K562 (cell line): ENCODE measurements around the gene CRACDL. TPM values are rescaled to one million over a fixed set of nuclear protein-coding genes. Genes with fewer than 3 reads are reported as not detected.

Source experiments
- ATAC-seq: fragments of 200-7000 bp; cut with Tn5 transposase; 3 replicates; pipeline ENCODE4 v1.9.1; 2020; ENCODE audit warnings: moderate library complexity
- BruUV-seq: library from RNA; stranded (reverse); fragments of 400-500 nt; replicated peaks from 2 replicates; lab custom pipeline; 2021; lab: Mats Ljungman, UMichigan
- CTCF ChIA-PET: fragments of 300-600 bp; formaldehyde crosslinking; extraction: SDS; loops from one replicate; lab custom pipeline; 2021; ENCODE audit warnings: low intra/inter-chr PET ratio; lab: Yijun Ruan, JAX
- POLR2A ChIA-PET: fragments of 300-600, 350-650 bp; sonication (Branson Sonifier 250); formaldehyde crosslinking; extraction: SDS; loops from one replicate; lab custom pipeline; 2021; ENCODE audit warnings: antibody characterized with exemption, inconsistent platforms; lab: Yijun Ruan, JAX
- DNase-seq, 4 experiments: peaks; one replicate each; pipeline versions ENCODE4 v3.0.0 to v3.0.0-alpha.2; 2011 to 2018; ENCODE audit warnings: low spot score in 3 of 4, mixed read lengths in 3 of 4; ENCODE audit errors: extremely low read depth in 1 of 4
- FAIRE-seq: peaks from 2 replicates; lab custom pipeline; 2011; peaks lifted over from hg19 to GRCh38; lab: Jason Lieb, UNC
- H2AFZ ChIP-seq: 2 replicates; pipeline ENCODE4 v1.6.0; 2011; ENCODE audit warnings: low read depth, low read length, control low read depth, inconsistent platforms
- H3K27ac ChIP-seq: fragments of 200-600 bp; 3 replicates; pipeline ENCODE4 v1.8.0; 2011; ENCODE audit warnings: low read depth, mild to moderate bottlenecking, control low read depth, inconsistent platforms, low read length, moderate library complexity, mixed read lengths; ENCODE audit errors: extremely low read depth
- H3K27me3 ChIP-seq, 2 experiments: fragments of 300-600 bp in 1 of 2; 2 replicates in 1 of 2; 3 replicates in 1 of 2; pipeline versions ENCODE4 v1.6.0 to v1.8.0; 2011; ENCODE audit warnings: inconsistent platforms in 2 of 2, low read length in 2 of 2, mild to moderate bottlenecking in 1 of 2, mixed read lengths in 1 of 2, moderate library complexity in 1 of 2; ENCODE audit not compliant: control insufficient read depth in 2 of 2, insufficient read depth in 2 of 2
- H3K36me3 ChIP-seq: fragments of 300-600 bp; 3 replicates; pipeline ENCODE4 v1.8.0; 2011; ENCODE audit warnings: mild to moderate bottlenecking, low read length, inconsistent platforms; ENCODE audit not compliant: control insufficient read depth, insufficient read depth
- H3K4me1 ChIP-seq, 2 experiments: fragments of 200-600 bp in 1 of 2; replicated peaks in 1 of 2; 2 replicates in 1 of 2; 3 replicates in 1 of 2; pipeline versions ENCODE4 v1.5.1 to v1.8.0; 2011; ENCODE audit warnings: inconsistent platforms in 2 of 2, low read length in 2 of 2, mild to moderate bottlenecking in 1 of 2, mixed read lengths in 1 of 2, moderate library complexity in 1 of 2; ENCODE audit not compliant: control insufficient read depth in 2 of 2, insufficient read depth in 2 of 2
- H3K4me2 ChIP-seq: 2 replicates; pipeline ENCODE4 v1.6.1; 2011; ENCODE audit warnings: low read length, control low read depth, inconsistent platforms, mixed read lengths; ENCODE audit not compliant: insufficient read depth
- H3K4me3 ChIP-seq: fragments of 200-600 bp; sonication (generic), shearing (Covaris generic); 2 replicates; pipeline ENCODE4 v1.5.1; 2016; ENCODE audit warnings: control low read depth, inconsistent platforms
- H3K79me2 ChIP-seq: fragments of 200-600 bp; 3 replicates; pipeline ENCODE4 v1.8.0; 2011; ENCODE audit warnings: low read length, inconsistent platforms; ENCODE audit not compliant: control insufficient read depth, insufficient read depth
- H3K9ac ChIP-seq, 2 experiments: 2 replicates each; pipeline versions ENCODE4 v1.6.0 to v1.6.1; 2011; ENCODE audit warnings: low read depth in 2 of 2, low read length in 2 of 2, control low read depth in 1 of 2, inconsistent platforms in 1 of 2, mild to moderate bottlenecking in 1 of 2, mixed read lengths in 1 of 2; ENCODE audit not compliant: insufficient read depth in 1 of 2
- H3K9me1 ChIP-seq: one replicate; pipeline ENCODE4 v1.6.0; 2011; ENCODE audit warnings: inconsistent platforms, mild to moderate bottlenecking, low read length, moderate library complexity; ENCODE audit not compliant: control insufficient read depth, insufficient read depth
- H3K9me3 ChIP-seq: replicated peaks from 2 replicates; pipeline ENCODE4 v1.5.1; 2011; ENCODE audit warnings: low read depth, low read length, inconsistent platforms; ENCODE audit not compliant: control insufficient read depth, insufficient read depth
- H4K20me1 ChIP-seq: replicated peaks from 2 replicates; pipeline ENCODE4 v1.6.1; 2011; ENCODE audit warnings: low read length, inconsistent platforms, mixed read lengths; ENCODE audit not compliant: control insufficient read depth, insufficient read depth
- EP300 ChIP-seq: IDR thresholded peaks from 2 replicates; pipeline ENCODE4 v1.6.1; 2012; ENCODE audit warnings: low read length, improper control_type of control experiment
- ZNF146 ChIP-seq: IDR thresholded peaks from one replicate; pipeline ENCODE4 v1.6.1; 2018; ENCODE audit warnings: missing compliant biosample characterization; ENCODE audit not compliant: unreplicated experiment
- ZNF23 ChIP-seq: fragments of 250-450 bp; sonication (Bioruptor Pico); IDR thresholded peaks from 2 replicates; pipeline ENCODE4 v1.4.0; 2020; ENCODE audit warnings: mild to moderate bottlenecking
- WGBS: fragments of 100-300 bp; shearing (Covaris generic); methylation state at CpG from one replicate; pipeline ENCODE4 v1.1.6; 2016; ENCODE audit warnings: low coverage, mixed read lengths; ENCODE audit not compliant: insufficient coverage; ENCODE audit errors: missing lambda C conversion rate; 5-methylcytosine and 5-hydroxymethylcytosine counted together
- in situ Hi-C: fragments of 300-500 bp; cut with MboI; formaldehyde crosslinking; loops from 4 replicates; pipeline ENCODE4 v1.15.0; 2018; ENCODE audit warnings: inconsistent platforms, mixed read lengths
- intact Hi-C: fragments of 100-400 bp; cut with micrococcal nuclease; formaldehyde crosslinking; loops from 2 replicates; pipeline ENCODE4 v1.14.2; 2022
- polyA plus RNA-seq, 8 experiments: library from polyadenylated mRNA; depleted of rRNA in 4 of 8; stranded (reverse) in 5 of 8; unstranded in 3 of 8; fragments of >200 nt; fragmentation: Nextera tagmentation in 2 of 8; fragmentation: Illumina TruSeq in 1 of 8; extraction: Ambion mirVana in 2 of 8; extraction: Trizol in 1 of 8; gene quantifications; 2 replicates each; pipeline versions ENCODE4 v1.2.1 to v1.2.3, GENCODE V29; 2011 to 2014; ENCODE audit warnings: inconsistent platforms in 1 of 8, missing spikeins in 1 of 8
- total RNA-seq, 7 experiments: library from RNA; depleted of rRNA in 6 of 7; stranded (reverse); fragments of >200 nt in 6 of 7; fragmentation: Illumina TruSeq in 2 of 7; extraction: Trizol in 2 of 7; gene quantifications; 2 replicates each; pipeline versions ENCODE4 v1.2.1 to v1.2.3, GENCODE V29; 2011 to 2021; ENCODE audit warnings: low replicate concordance in 1 of 7
- TF ChIP-seq, protein P1 (sequence below): fragments of 450-650 bp; formaldehyde crosslinking; IDR thresholded peaks from 2 replicates; pipeline ENCODE4 v1.4.0; 2022; ENCODE audit warnings: missing genetic modification characterization

CRACDL gene
- total and polyA plus RNA-seq, 9 of the 15 experiments (the other 6 are each of a cell fraction or from before 2014, with no cell fraction given) = not detected

GRCh38 chr2:98828369-98828744, 107.7 kb downstream of the CRACDL start:
- no peaks in the 10 kb centered on the region for H3K4me1 ChIP-seq
- ChIA-PET POLR2A (no interaction called here), CTCF (no interaction called here)
- no peaks in the 10 kb centered on the region for H3K36me3 ChIP-seq
- no peak overlapping the region for H3K4me3 ChIP-seq
- H3K79me2 ChIP-seq = no peaks in the 10 kb centered on the region
- 0% methylated on average over 7 of the region's 7 CpGs for WGBS
- intact Hi-C loops = no loop called here
- H3K27ac ChIP-seq = no peak overlapping the region
- in situ Hi-C loops = loop anchor here (5.0 to 25.0 kb wide), 2 partner anchors 176 to 416 kb away; no protein-coding TSS in a partner anchor
- no peak for FAIRE-seq
- H3K27me3 ChIP-seq = peaks cover 4 to 51% of the 10 kb centered on the region in 2 experiments; a peak in 3 of 5 replicates
- no peaks in the 10 kb centered on the region for H3K9me1 ChIP-seq
- BruUV-seq = no TSS peak
- H3K4me2 ChIP-seq = no peak overlapping the region
- no peak for TF ChIP-seq ZNF23
- TF ChIP-seq EP300 = no peak
- TF ChIP-seq, protein P1, sequence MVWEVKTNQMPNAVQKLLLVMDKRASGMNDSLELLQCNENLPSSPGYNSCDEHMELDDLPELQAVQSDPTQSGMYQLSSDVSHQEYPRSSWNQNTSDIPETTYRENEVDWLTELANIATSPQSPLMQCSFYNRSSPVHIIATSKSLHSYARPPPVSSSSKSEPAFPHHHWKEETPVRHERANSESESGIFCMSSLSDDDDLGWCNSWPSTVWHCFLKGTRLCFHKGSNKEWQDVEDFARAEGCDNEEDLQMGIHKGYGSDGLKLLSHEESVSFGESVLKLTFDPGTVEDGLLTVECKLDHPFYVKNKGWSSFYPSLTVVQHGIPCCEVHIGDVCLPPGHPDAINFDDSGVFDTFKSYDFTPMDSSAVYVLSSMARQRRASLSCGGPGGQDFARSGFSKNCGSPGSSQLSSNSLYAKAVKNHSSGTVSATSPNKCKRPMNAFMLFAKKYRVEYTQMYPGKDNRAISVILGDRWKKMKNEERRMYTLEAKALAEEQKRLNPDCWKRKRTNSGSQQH = no peak
- no peak for TF ChIP-seq ZNF146
- DNase-seq = no peak
- H4K20me1 ChIP-seq = no peaks in the 10 kb centered on the region
- H3K9ac ChIP-seq = no peak overlapping the region
- H3K9me3 ChIP-seq = no peaks in the 10 kb centered on the region
- ATAC-seq = no peak
- no peak overlapping the region for H2AFZ ChIP-seq
